HCT116 (cell line): ENCODE results near the gene RAB40C. TPM values are rescaled to one million over a fixed set of nuclear protein-coding genes. Genes with fewer than 3 reads are reported as not detected.
A peak's percentile ranks its signal among the peaks of the same experiment; 100 is the strongest.

Experiments used
- ATAC-seq: fragments of 200-7000 bp; cut with Tn5 transposase; 2 replicates; pipeline ENCODE4 v1.9.1; 2020; ENCODE audit warnings: mild to moderate bottlenecking, moderate library complexity
- BruUV-seq: library from RNA; stranded (reverse); fragments of 400-500 nt; replicated peaks from 2 replicates; lab custom pipeline; 2021; lab: Mats Ljungman, UMichigan
- CTCF ChIA-PET: fragments of 300-600 bp; sonication (Branson Sonifier 250); formaldehyde crosslinking; loops from one replicate; lab custom pipeline; 2021; ENCODE audit warnings: antibody characterized with exemption; lab: Charles Lee
- POLR2A ChIA-PET: fragments of 300-600, 350-600 bp; sonication (Branson Sonifier 250); formaldehyde crosslinking; loops from one replicate; lab custom pipeline; 2021; ENCODE audit warnings: antibody characterized with exemption; lab: Charles Lee
- RAD21 ChIA-PET, 2 experiments: fragments of 300-600 bp; sonication (Branson Sonifier 250); formaldehyde crosslinking; loops; one replicate each; lab custom pipeline; 2023; ENCODE audit warnings: low total read pairs in 2 of 2; ENCODE audit not compliant: uncharacterized antibody in 2 of 2, unreplicated experiment in 2 of 2, low non-redundant PET in 1 of 2; lab: Charles Lee
- DNase-seq: peaks from one replicate; pipeline ENCODE4 v3.0.0-alpha.2; 2010; ENCODE audit warnings: low read depth, low spot score
- H2AFZ ChIP-seq: fragments of 200-600 bp; shearing (Covaris generic), sonication (generic); 2 replicates; pipeline ENCODE4 v1.6.1; 2017; ENCODE audit warnings: low read depth, mixed run types, mixed read lengths, antibody characterized with exemption, low read length; ENCODE audit not compliant: poor library complexity, severe bottlenecking
- H3K27ac ChIP-seq: 2 replicates; pipeline ENCODE4 v1.5.1; 2012; ENCODE audit warnings: low read depth, low read length
- H3K27me3 ChIP-seq: fragments of 200-600 bp; sonication (generic); 2 replicates; pipeline ENCODE4 v1.6.1; 2016; ENCODE audit warnings: mixed run types, low read length, mixed read lengths; ENCODE audit not compliant: insufficient read depth
- H3K36me3 ChIP-seq, 2 experiments: fragments of 200-500 bp in 1 of 2; fragments of 200-600 bp in 1 of 2; sonication (Bioruptor generic) in 1 of 2; sonication (generic) in 1 of 2; 2 replicates each; pipeline versions ENCODE4 v1.5.1 to v1.6.1; 2014 to 2016; ENCODE audit warnings: low read length in 2 of 2, inconsistent platforms in 1 of 2, mixed read lengths in 1 of 2, mixed run types in 1 of 2; ENCODE audit not compliant: insufficient read depth in 2 of 2, control insufficient read depth in 1 of 2
- H3K4me1 ChIP-seq, 2 experiments: fragments of 200-600 bp in 1 of 2; sonication (generic) in 1 of 2; 2 replicates each; pipeline versions ENCODE4 v1.5.1 to v1.6.1; 2012 to 2017; ENCODE audit warnings: low read length in 2 of 2, inconsistent platforms in 1 of 2, mild to moderate bottlenecking in 1 of 2, mixed read lengths in 1 of 2, mixed run types in 1 of 2, moderate library complexity in 1 of 2; ENCODE audit not compliant: insufficient read depth in 2 of 2, control insufficient read depth in 1 of 2
- H3K4me2 ChIP-seq: fragments of 200-600 bp; sonication (generic); 2 replicates; pipeline ENCODE4 v1.6.1; 2017; ENCODE audit warnings: mixed run types, low read length, mixed read lengths
- H3K4me3 ChIP-seq, 2 experiments: fragments of 200-600 bp in 1 of 2; sonication (generic) in 1 of 2; replicated peaks in 1 of 2; 2 replicates each; pipeline ENCODE4 v1.5.1; 2011 to 2016; ENCODE audit warnings: low read length in 2 of 2, control low read depth in 1 of 2, low read depth in 1 of 2, mild to moderate bottlenecking in 1 of 2, mixed read lengths in 1 of 2, mixed run types in 1 of 2
- H3K79me2 ChIP-seq: fragments of 200-600 bp; sonication (generic); 2 replicates; pipeline ENCODE4 v1.6.1; 2017; ENCODE audit warnings: mild to moderate bottlenecking, mixed run types, low read length, moderate library complexity, mixed read lengths; ENCODE audit not compliant: insufficient read depth
- H3K9ac ChIP-seq: fragments of 200-600 bp; sonication (generic); 2 replicates; pipeline ENCODE4 v1.6.1; 2016; ENCODE audit warnings: low read length, mixed read lengths
- H3K9me2 ChIP-seq: fragments of 200-600 bp; sonication (generic), shearing (Covaris generic); 2 replicates; pipeline ENCODE4 v1.6.1; 2017; ENCODE audit warnings: mixed run types, mild to moderate bottlenecking, moderate library complexity; ENCODE audit not compliant: insufficient read depth
- H3K9me3 ChIP-seq, 2 experiments: fragments of 200-500 bp in 1 of 2; fragments of 200-600 bp in 1 of 2; sonication (Bioruptor generic) in 1 of 2; sonication (generic) in 1 of 2; 2 replicates each; pipeline ENCODE4 v1.6.1; 2014 to 2017; ENCODE audit warnings: low read length in 2 of 2, mixed read lengths in 2 of 2, inconsistent platforms in 1 of 2, low read depth in 1 of 2, mild to moderate bottlenecking in 1 of 2, mixed run types in 1 of 2, moderate library complexity in 1 of 2; ENCODE audit not compliant: control insufficient read depth in 1 of 2, insufficient read depth in 1 of 2
- H4K20me1 ChIP-seq: fragments of 200-600 bp; sonication (generic), shearing (Covaris generic); 2 replicates; pipeline ENCODE4 v1.6.1; 2017; ENCODE audit warnings: mixed run types, mild to moderate bottlenecking, moderate library complexity; ENCODE audit not compliant: insufficient read depth
- CEBPB ChIP-seq: IDR thresholded peaks from 2 replicates; pipeline ENCODE4 v1.6.1; 2012; ENCODE audit warnings: low read depth
- EGR1 ChIP-seq: IDR thresholded peaks from 2 replicates; pipeline ENCODE4 v1.6.1; 2012; ENCODE audit warnings: low read depth
- EZH2 ChIP-seq: fragments of 200-600 bp; sonication (generic); IDR thresholded peaks from 2 replicates; pipeline ENCODE4 v1.6.1; 2017; ENCODE audit warnings: antibody characterized with exemption, mixed run types
- POLR2A ChIP-seq: IDR thresholded peaks from 2 replicates; pipeline ENCODE4 v1.7.0; 2011; ENCODE audit warnings: borderline replicate concordance; ENCODE audit not compliant: insufficient read depth, insufficient read length; ENCODE audit errors: extremely low read depth
- RAD21 ChIP-seq: IDR thresholded peaks from 2 replicates; pipeline ENCODE4 v1.6.1; 2012; ENCODE audit warnings: low read depth, mild to moderate bottlenecking
- SIN3A ChIP-seq: IDR thresholded peaks from 2 replicates; pipeline ENCODE4 v1.6.1; 2012; ENCODE audit warnings: low read depth
- SRF ChIP-seq: IDR thresholded peaks from 2 replicates; pipeline ENCODE4 v1.6.1; 2012; ENCODE audit warnings: low read depth
- ZNF274 ChIP-seq: fragments of 200-500 bp; sonication (Bioruptor generic); IDR thresholded peaks from 2 replicates; pipeline ENCODE4 v1.6.1; 2014; ENCODE audit warnings: mild to moderate bottlenecking, low read depth, low read length, inconsistent platforms
- intact Hi-C: fragments of 100-400 bp; cut with micrococcal nuclease; formaldehyde crosslinking; loops from 2 replicates; pipeline ENCODE4 v1.10.0; 2022
- total RNA-seq: library from RNA; stranded (reverse); gene quantifications from one replicate; pipeline ENCODE4 v1.2.1, GENCODE V29; 2021; ENCODE audit not compliant: unreplicated experiment
- TF ChIP-seq, protein P1 (sequence below): IDR thresholded peaks from 2 replicates; pipeline ENCODE4 v1.6.1; 2012; ENCODE audit warnings: low read depth

The RAB40C gene
- total RNA-seq, 1 experiment from 2014 or later: 14.1 TPM

DNA sequence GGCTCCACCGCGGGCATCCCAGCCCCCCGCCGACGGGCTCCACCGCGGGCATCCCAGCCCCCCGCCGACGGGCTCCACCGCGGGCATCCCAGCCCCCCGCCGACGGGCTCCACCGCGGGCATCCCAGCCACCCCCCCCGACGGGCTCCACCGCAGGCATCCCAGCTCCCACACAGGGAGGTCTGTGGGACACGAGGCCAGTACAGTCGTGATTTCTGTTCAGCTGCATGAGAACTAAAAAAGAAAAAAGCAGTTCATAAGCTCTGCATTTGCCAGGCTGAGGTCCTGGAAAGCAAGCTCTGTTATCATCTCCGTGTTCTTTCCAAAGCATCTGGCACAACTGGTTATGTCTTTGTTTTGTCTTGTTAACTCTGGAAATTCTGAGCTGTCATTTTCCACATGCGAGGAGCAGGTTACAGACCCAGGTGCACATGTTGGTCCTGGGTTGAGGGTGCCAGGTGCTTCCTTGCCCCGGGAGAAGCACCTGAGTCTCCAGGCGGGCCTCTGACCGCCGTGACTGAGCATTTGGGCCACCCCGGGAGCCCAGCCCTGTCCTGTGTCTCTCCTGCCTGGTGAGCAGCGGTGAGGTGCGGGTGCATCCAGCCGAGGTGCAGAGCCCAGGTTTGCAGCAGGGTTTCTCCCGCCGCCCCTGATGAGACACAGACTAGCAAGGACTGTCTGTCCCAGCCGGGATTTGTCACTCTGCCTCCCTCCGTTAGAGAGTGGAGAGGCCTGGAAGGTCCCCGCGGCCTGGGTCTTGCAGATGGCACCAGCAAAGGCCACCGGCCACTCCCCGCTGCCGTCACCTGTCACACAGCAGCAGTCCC is 31.0 kb downstream of the RAB40C start:
- H3K27me3 ChIP-seq: no peaks in the 10 kb centered on the region
- H3K4me3 ChIP-seq: no peak overlapping the region
- no peak overlapping the region for H2AFZ ChIP-seq
- DNase-seq (no peak), ATAC-seq (no peak)
- RAD21 ChIA-PET: no interaction called here
- no peak overlapping the region for H3K9ac ChIP-seq
- no peaks in the 10 kb centered on the region for H3K9me3 ChIP-seq
- no peaks in the 10 kb centered on the region for H3K9me2 ChIP-seq
- POLR2A ChIA-PET: no interaction called here
- peak overlapping the region; percentile 53; the same call in 1 of the 2 replicates for H3K27ac ChIP-seq
- no peaks in the 10 kb centered on the region for H3K36me3 ChIP-seq
- H3K4me1 ChIP-seq: peaks cover 12 to 28% of the 10 kb centered on the region in 2 experiments
- intact Hi-C loops: no loop called here
- TF ChIP-seq CEBPB (no peak), SRF (no peak), RAD21 (no peak), EGR1 (no peak), SIN3A (no peak), EZH2 (no peak), ZNF274 (no peak), POLR2A (no peak)
- TF ChIP-seq, protein P1, sequence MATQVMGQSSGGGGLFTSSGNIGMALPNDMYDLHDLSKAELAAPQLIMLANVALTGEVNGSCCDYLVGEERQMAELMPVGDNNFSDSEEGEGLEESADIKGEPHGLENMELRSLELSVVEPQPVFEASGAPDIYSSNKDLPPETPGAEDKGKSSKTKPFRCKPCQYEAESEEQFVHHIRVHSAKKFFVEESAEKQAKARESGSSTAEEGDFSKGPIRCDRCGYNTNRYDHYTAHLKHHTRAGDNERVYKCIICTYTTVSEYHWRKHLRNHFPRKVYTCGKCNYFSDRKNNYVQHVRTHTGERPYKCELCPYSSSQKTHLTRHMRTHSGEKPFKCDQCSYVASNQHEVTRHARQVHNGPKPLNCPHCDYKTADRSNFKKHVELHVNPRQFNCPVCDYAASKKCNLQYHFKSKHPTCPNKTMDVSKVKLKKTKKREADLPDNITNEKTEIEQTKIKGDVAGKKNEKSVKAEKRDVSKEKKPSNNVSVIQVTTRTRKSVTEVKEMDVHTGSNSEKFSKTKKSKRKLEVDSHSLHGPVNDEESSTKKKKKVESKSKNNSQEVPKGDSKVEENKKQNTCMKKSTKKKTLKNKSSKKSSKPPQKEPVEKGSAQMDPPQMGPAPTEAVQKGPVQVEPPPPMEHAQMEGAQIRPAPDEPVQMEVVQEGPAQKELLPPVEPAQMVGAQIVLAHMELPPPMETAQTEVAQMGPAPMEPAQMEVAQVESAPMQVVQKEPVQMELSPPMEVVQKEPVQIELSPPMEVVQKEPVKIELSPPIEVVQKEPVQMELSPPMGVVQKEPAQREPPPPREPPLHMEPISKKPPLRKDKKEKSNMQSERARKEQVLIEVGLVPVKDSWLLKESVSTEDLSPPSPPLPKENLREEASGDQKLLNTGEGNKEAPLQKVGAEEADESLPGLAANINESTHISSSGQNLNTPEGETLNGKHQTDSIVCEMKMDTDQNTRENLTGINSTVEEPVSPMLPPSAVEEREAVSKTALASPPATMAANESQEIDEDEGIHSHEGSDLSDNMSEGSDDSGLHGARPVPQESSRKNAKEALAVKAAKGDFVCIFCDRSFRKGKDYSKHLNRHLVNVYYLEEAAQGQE: no peak
- CTCF ChIA-PET: no interaction called here
- peak overlapping the region; percentile 62 for H3K4me2 ChIP-seq
- no peaks in the 10 kb centered on the region for H3K79me2 ChIP-seq
- no peaks in the 10 kb centered on the region for H4K20me1 ChIP-seq
- no TSS peak for BruUV-seq
